ENCODE data around the gene GH1. TPM values are rescaled to one million over a fixed set of nuclear protein-coding genes. Genes with fewer than 3 reads are reported as not detected.

GH1 gene
- total and polyA plus RNA-seq, 3 donors from 2014 or later: 0.43 TPM; not detected in 2

GRCh38 chr17:63945784-63946439 is 27.3 kb upstream of the GH1 start:
- DNase-seq: no peak
- 75 to 90% methylated on average over 3 to 6 of the region's 6 CpGs for WGBS, 2 donors
- no peaks in the 10 kb centered on the region for H3K36me3 ChIP-seq (ENCODE audit: low read depth, missing control alignments)
- H3K9me3 ChIP-seq: no peaks in the 10 kb centered on the region
- intact Hi-C loops (cut with DNase I; ENCODE audit: low total_unique reads): no loop called here
- no peak overlapping the region for H3K27ac ChIP-seq
- H3K4me3 ChIP-seq: no peak overlapping the region
- H3K27me3 ChIP-seq: no peaks in the 10 kb centered on the region
- no peak for TF ChIP-seq CTCF (IDR thresholded peaks at IDR 0.05)
- no peak for TF ChIP-seq POLR2A (IDR thresholded peaks at IDR 0.05)
- no peaks in the 10 kb centered on the region for H3K4me1 ChIP-seq

- no peaks in the 10 kb centered on the region for H3K36me3 ChIP-seq (ENCODE audit: low read depth, missing control alignments)
- no peak for DNase-seq
- H3K4me3 ChIP-seq: no peak overlapping the region
- H3K9me3 ChIP-seq: no peaks in the 10 kb centered on the region
- intact Hi-C loops (cut with DNase I; ENCODE audit: low total_unique reads): no loop called here
- WGBS, 2 donors: 64 to 67% methylated on average over 15 to 24 of the region's 24 CpGs
- TF ChIP-seq CTCF (IDR thresholded peaks at IDR 0.05) (no peak), POLR2A (IDR thresholded peaks at IDR 0.05) (no peak)
- no peaks in the 10 kb centered on the region for H3K4me1 ChIP-seq
- H3K27me3 ChIP-seq: no peaks in the 10 kb centered on the region
- no peak overlapping the region for H3K27ac ChIP-seq
Observed at GRCh38 chr17:63944736-63945499, 26.3 kb upstream of the GH1 start.

- H3K4me3 ChIP-seq: no peak overlapping the region
- no peaks in the 10 kb centered on the region for H3K27me3 ChIP-seq
- TF ChIP-seq CTCF (IDR thresholded peaks at IDR 0.05): peak in 1 of 3 experiments; percentile 14
- TF ChIP-seq POLR2A (IDR thresholded peaks at IDR 0.05): no peak
- no peak for DNase-seq
- 90 to 94% methylated on average over 9 of the region's 9 CpGs for WGBS, 2 donors
- no peaks in the 10 kb centered on the region for H3K36me3 ChIP-seq (ENCODE audit: low read depth, missing control alignments)
- no peak overlapping the region for H3K27ac ChIP-seq
- H3K4me1 ChIP-seq: no peaks in the 10 kb centered on the region
- intact Hi-C loops (cut with DNase I; ENCODE audit: low total_unique reads): no loop called here
- H3K9me3 ChIP-seq: no peaks in the 10 kb centered on the region
Observed at GRCh38 chr17:63943745-63944144, 25.1 kb upstream of the GH1 start.

GRCh38 chr17:63942309-63942985 is 23.8 kb upstream of the GH1 start:
- 93 to 96% methylated on average over 21 of the region's 21 CpGs for WGBS, 2 donors
- no peaks in the 10 kb centered on the region for H3K4me1 ChIP-seq
- no peaks in the 10 kb centered on the region for H3K36me3 ChIP-seq (ENCODE audit: low read depth, missing control alignments)
- no peak overlapping the region for H3K4me3 ChIP-seq
- no peak overlapping the region for H3K27ac ChIP-seq
- H3K9me3 ChIP-seq: no peaks in the 10 kb centered on the region
- TF ChIP-seq POLR2A (IDR thresholded peaks at IDR 0.05): no peak
- no peak for TF ChIP-seq CTCF (IDR thresholded peaks at IDR 0.05)
- H3K27me3 ChIP-seq: no peaks in the 10 kb centered on the region
- DNase-seq: no peak
- intact Hi-C loops (cut with DNase I; ENCODE audit: low total_unique reads): no loop called here

Measured in testis (tissue), 3 donors.